Adipose tissue (tissue), 3 donors: ENCODE data around the gene GNGT2. TPM values are rescaled to one million over a fixed set of nuclear protein-coding genes. Genes with fewer than 3 reads are reported as not detected.
"Not testable (repeated sequence)": the region's sequence is repeated elsewhere in the genome, so short reads cannot be mapped to it uniquely, and the experiment has no call there.

ENCODE experiments used
- H3K27ac ChIP-seq: one replicate; pipeline ENCODE4 v1.5.1; 2013; ENCODE audit warnings: low read depth, low read length
- WGBS, 3 donors: extraction: QIAGEN DNeasy Blood & Tissue Kit; methylation state at CpG; one replicate each; pipeline ENCODE4 v1.1.7; 2013; 5-methylcytosine and 5-hydroxymethylcytosine counted together
- polyA plus RNA-seq, 3 donors: library from polyadenylated mRNA; stranded (reverse); fragments of 200-250 nt; gene quantifications; one replicate each; pipeline ENCODE4 v1.2.3, GENCODE V29; 2013
- donor health status: healthy with polysubstance abuse.
- donor health status: Bipolar disorder and iron deficiency.
- donor health status: healthy.

The GNGT2 gene
- polyA plus RNA-seq, 3 donors: 0.79 to 1.8 TPM; not detected in 1

- H3K27ac ChIP-seq: no peak overlapping the region
- 7 to 9% (median 7%) methylated on average over 8 of the region's 8 CpGs for WGBS, 3 donors
Observed at GRCh38 chr17:49191409-49191916, 18.9 kb downstream of the GNGT2 start.

- 47 to 61% (median 57%) methylated on average over 4 of the region's 4 CpGs for WGBS, 3 donors
- H3K27ac ChIP-seq: no peak overlapping the region
Observed at GRCh38 chr17:49190932-49191331, 19.4 kb downstream of the GNGT2 start.

- 93 to 98% (median 94%) methylated on average over 3 of the region's 3 CpGs for WGBS, 3 donors
Observed at GRCh38 chr17:49187301-49187700, 23.1 kb downstream of the GNGT2 start.

GRCh38 chr17:49185381-49185780, 25.0 kb downstream of the GNGT2 start:
- not testable (repeated sequence) for H3K27ac ChIP-seq
- WGBS, 3 donors: 94 to 100% (median 100%) methylated on average over 1 of the region's 1 CpG

More at GRCh38 chr17:49187301-49187700, 23.1 kb downstream of the GNGT2 start:
- H3K27ac ChIP-seq: no peak overlapping the region

- not testable (repeated sequence) for H3K27ac ChIP-seq
Observed at GRCh38 chr17:49184522-49184921, 25.9 kb downstream of the GNGT2 start.

- H3K27ac ChIP-seq: no peak overlapping the region
- WGBS, 3 donors: 71 to 92% (median 86%) methylated on average over 7 of the region's 7 CpGs
Observed at GRCh38 chr17:49183801-49184200, 26.6 kb downstream of the GNGT2 start.

GRCh38 chr17:49183341-49183740, 27.0 kb downstream of the GNGT2 start:
- WGBS, 3 donors: 76 to 89% (median 77%) methylated on average over 5 of the region's 5 CpGs
- no peak overlapping the region for H3K27ac ChIP-seq

GRCh38 chr17:49180998-49181635, 29.3 kb downstream of the GNGT2 start:
- H3K27ac ChIP-seq: no peak overlapping the region
- 70 to 82% (median 73%) methylated on average over 6 of the region's 6 CpGs for WGBS, 3 donors

- 12 to 16% (median 12%) methylated on average over 5 of the region's 5 CpGs for WGBS, 3 donors
- H3K27ac ChIP-seq: no peak overlapping the region
Observed at GRCh38 chr17:49180303-49180702, 30.1 kb downstream of the GNGT2 start.

GRCh38 chr17:49175978-49176377, 34.4 kb downstream of the GNGT2 start:
- H3K27ac ChIP-seq: not testable (repeated sequence)
- WGBS, 3 donors: 81 to 90% (median 86%) methylated on average over 11 of the region's 11 CpGs

- 75 to 83% (median 77%) methylated on average over 3 of the region's 3 CpGs for WGBS, 3 donors
- not testable (repeated sequence) for H3K27ac ChIP-seq
Observed at GRCh38 chr17:49170711-49171110, 39.7 kb downstream of the GNGT2 start.

- WGBS, 3 donors: 62 to 90% (median 80%) methylated on average over 2 of the region's 2 CpGs
- no peak overlapping the region for H3K27ac ChIP-seq
Observed at GRCh38 chr17:49170216-49170615, 40.2 kb downstream of the GNGT2 start.

- H3K27ac ChIP-seq: no peak overlapping the region
- 49 to 69% (median 55%) methylated on average over 9 of the region's 9 CpGs for WGBS, 3 donors
Observed at GRCh38 chr17:49168706-49169105, 41.7 kb downstream of the GNGT2 start.

GRCh38 chr17:49165143-49165542, 45.2 kb downstream of the GNGT2 start:
- WGBS, 3 donors: 78 to 95% (median 88%) methylated on average over 2 of the region's 2 CpGs
- no peak overlapping the region for H3K27ac ChIP-seq

GRCh38 chr17:49162866-49163265, 47.5 kb downstream of the GNGT2 start:
- 72 to 82% (median 81%) methylated on average over 4 of the region's 4 CpGs for WGBS, 3 donors

GRCh38 chr17:49157784-49158183, 52.6 kb downstream of the GNGT2 start:
- 37 to 79% (median 79%) methylated on average over 8 of the region's 8 CpGs for WGBS, 3 donors
- no peak overlapping the region for H3K27ac ChIP-seq

More at GRCh38 chr17:49162866-49163265, 47.5 kb downstream of the GNGT2 start:
- H3K27ac ChIP-seq: no peak overlapping the region

GRCh38 chr17:49156256-49156655, 54.1 kb downstream of the GNGT2 start:
- WGBS, 3 donors: 70 to 77% (median 73%) methylated on average over 11 of the region's 11 CpGs
- no peak overlapping the region for H3K27ac ChIP-seq
